KG1 (cell line): ENCODE measurements around the gene TNS3.

ENCODE experiments used
- DNase-seq: peaks from one replicate; lab custom pipeline; 2025; lab: John Stamatoyannopoulos, UW

Gene TNS3

DNA sequence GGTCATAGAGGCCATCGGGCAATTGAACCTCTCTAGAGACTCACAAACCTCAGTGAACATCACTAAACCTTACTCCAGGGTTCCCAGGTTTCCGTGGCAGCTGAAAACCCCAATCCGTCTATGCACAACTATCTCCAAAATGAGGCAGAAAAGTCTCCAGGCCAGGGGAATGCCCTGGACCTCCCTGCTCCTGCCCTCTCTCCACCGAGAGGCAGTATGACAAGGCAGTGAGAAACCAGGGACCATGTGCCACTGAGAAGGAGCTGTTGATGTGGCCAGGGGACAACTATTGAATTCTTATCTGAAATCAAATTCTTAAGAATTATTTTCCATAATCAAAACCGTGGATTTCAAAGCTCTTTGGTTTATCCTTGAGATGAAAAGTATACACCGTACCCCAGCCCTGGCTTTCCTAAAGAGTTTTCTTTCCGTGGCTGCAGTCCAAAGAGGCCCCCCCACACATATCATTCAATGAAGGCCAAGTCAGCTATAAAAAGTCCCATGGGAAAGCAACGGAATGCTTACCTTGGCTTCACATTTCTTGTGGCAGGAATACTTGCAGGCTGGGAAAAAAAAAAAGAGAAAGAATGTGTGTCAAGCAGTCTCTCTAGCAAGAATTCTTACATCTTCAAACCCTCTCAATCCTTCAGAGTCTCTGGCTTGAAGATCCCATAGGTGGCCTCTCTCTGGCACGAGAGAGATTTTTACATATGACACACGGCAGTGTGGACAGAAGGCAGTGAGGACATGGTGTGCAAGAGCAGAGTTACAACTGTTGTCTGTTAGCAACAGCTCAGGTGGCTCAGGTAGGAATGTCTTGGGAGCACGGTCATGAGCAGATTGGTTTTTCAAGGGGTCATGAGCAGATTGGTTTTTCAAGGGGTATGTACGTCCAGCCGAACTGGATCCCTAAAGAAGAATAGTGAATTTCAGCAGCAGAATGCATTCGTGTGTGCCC is 75.2 kb downstream of the TNS3 start:
- DNase-seq = no peak

DNA sequence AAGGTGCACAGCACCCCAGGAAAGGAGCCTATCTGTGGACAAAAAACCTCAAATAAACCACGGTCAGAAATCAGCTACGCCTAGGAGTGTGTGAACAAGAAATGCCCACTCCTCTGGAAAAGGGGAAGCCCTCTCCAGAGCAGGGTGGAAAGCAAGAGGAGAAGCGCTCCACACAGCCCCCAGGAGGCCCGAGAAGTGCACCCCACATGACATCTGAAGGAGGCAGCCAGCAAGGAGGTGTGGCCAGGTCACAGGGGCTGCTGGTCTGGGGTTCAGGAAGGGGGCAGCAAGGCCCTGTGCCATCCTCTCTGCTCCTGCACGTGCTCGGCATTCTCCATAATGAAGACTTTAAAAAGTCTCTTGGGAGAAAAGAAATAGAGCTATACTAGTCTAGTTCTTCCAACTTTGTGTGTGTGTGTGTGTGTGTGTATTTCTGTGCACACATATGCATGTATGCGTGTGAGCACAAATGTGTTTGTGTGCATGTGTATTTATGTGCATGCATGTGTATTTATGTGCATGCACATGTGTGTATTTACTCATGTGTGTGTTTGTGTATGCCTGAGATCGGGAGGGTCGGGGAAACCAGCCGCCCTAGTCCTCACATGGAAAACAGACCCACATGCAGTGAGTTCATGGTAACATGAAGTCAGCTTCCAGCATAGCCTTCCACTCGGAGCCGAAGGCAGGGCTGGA is 76.5 kb downstream of the TNS3 start:
- DNase-seq = no peak

DNA sequence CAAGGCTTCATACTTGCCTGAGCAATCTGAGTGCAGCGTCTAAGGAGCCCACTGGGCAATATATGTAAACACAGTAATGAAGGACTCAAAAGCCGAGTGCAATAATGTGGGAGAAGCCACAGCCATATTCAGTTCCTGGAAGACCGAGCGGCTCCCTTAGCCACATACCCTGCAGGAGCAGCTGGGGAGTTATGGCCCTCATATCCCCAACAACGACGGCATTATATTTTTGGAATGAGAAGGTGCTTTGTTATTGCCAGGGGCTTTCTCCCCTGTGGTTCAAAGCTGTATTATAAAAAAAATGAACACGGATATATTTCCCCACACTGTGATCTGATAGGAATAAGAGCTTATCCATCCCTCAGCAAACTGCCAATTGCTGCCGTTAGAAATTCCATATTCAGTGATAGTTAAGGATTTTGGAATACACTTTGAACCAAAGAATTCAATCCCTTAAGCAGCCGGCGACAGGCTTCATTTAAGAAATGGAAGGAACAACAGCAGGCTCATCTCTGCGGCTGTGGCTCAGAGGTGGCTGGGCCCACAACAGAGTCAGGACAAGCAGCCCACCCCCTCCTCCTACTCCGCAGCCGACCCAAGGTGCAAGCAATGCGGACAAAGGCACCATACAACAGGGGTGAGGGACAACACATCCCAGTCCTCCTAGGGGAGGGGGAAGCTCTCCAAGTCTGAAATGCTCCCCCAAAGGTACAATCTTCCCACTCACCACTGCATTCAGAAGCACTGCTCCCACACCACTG is 77.2 kb downstream of the TNS3 start:
- no peak for DNase-seq

DNA sequence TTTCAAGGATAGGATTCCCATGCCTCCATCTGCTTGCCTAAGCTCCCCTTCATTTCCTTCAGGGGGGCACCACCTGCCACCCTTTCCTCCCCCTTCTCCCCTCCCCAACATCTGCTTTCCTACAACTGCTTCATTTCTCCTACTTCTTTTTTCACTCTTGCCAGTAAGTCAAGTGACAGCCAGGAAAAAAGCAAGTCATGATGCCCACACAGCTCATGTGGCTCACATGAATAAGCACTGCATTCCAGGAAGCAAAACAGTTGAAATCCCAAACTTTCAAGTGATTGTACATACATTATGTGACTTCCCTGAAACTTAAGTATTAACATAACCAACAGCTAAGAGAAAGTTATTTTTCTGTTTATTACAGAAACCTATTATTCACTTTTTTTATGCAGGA is 78.6 kb downstream of the TNS3 start:
- DNase-seq = no peak

DNA sequence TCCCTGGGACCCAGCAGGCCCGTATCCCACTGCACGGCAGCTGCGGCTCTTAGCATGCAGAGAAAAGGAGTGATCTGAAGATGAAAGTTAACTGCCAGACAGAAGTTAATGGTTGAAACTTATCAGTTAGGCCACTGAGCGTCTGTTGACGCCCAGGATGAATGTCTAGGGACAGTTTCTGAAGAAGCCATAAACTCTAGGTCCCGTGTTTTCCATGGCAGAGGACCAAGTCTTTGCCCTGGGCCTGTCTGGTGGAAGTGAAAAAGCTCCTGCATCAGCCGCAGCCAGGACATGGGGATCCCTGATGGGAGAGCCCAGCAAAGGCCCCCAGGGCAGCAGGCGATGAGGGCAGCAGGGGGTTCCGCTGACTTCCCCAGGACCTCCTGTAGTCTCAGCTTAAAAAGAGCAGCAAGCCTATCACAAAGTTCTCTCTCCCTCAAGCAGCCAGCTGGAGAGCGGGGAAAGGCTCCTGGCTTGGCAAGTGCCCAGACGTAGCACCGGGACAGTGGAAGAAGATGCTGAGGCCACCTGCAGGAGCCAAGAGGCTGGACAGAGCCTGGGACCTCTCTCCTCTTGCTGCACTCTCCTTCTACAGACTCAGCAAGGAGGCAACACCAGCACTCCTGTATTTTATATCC is 79.6 kb downstream of the TNS3 start:
- DNase-seq = no peak

DNA sequence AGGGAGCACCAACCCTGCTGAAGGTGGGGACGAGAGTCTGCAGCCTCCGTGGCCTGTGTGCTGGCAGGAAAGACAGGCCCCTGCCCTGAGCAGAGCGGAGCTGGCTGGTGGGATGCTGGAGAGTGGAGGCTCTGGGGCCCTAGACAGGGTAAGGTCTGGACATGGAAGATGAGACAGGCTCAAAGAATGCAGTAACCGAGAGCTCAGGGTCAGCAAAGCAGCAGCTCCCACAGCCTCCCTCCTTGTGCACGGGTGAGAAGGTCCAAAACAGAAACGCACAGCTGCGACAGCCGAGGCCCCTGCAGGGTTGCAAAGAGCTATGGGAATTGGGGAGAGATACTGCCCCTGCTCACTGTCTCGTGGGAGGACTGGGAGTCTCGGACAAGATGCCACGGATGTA is 80.5 kb downstream of the TNS3 start:
- DNase-seq = no peak

DNA sequence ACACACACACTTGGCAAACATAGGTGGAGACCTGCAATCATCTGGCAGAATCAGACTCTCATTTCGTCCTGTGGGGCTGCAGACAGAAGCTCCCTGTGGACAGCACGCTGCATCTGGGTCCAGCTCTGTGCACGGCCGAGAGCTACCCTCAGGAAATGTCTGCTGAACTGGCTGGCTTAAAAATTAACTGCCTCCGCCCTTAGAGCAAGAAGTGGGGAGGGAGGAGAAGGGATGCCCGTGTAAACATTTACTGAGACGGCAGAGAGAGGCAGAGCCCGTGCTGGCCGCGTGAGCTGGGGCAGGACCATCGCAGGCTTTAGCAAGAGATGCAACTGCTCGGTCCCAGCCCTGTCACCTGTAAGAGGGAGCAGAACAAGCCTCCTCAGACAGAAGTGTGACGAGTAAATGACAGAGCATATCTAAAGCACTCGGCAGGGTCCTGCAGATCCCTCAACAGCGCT is 81.8 kb downstream of the TNS3 start:
- DNase-seq = no peak

DNA sequence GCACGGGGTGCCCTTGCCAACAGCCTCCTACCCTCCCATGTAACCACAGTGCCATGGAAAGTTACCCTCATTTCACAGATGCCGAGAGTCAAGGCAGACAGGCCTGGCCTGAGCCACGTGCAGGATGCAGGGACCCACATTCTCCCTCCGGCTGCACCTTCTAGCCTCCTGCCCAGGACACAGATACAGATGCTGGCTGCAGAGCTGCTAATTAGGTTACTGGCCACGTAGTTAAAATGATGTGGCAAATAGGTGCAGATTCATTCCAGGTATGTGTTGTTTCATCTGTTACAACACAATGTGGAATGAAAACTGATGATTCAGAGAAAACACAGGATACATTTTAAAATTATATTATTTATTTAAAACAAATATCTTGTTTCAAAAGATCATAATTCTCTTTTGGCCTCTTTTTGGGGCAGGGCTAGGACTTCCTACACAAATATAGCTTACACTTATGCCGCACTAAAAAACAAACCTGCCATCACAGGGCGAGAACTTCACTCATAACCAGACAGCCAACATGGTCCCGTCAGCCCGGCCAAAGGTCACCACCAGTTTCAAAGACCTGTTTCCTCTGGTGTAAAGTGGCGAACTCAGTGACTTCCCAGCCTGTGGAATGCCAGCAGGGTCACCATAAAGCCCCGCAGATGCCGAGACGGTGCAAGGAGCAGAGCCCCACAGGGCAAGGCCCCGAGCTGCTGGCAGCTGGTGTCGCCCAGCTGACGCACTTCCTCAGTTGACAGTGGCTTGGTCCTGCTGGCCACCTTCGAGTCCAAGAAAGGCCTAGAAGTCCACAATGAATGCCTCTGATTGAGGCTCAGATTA is 83.5 kb downstream of the TNS3 start:
- no peak for DNase-seq

DNA sequence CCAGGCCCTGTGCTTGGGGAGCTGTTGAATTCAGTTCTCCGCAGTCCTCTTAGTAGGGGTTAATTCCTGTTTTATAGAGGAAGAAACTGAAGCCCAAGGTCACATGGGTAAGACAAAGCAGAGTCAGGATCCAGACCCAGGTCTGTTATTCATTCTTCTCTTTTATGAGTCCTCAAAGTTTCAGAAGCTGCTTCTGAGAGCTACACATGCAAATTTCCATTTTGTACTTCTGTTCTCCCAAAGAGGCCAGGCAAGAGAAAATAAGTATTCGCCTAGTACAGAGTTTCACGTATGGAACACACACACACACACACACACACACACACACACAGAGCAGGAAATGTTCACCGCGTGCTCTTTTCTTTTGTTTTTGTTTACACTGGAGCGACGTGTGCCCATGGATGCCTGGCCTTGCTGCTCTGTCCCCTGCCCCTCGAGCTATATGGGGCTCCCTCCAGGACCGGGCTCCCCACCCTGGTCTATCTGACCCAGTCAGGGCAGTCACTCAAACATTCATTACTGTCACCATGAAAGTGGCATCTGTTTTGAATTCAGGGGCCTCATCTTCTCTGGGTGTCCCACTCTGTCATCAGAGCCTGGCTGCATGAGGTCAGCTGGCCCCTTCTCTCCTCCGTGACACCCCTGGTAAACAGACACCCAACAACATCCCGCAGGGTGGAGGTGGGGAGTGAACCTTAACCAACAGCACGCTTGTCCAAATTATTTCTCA is 84.4 kb downstream of the TNS3 start:
- DNase-seq = no peak

DNA sequence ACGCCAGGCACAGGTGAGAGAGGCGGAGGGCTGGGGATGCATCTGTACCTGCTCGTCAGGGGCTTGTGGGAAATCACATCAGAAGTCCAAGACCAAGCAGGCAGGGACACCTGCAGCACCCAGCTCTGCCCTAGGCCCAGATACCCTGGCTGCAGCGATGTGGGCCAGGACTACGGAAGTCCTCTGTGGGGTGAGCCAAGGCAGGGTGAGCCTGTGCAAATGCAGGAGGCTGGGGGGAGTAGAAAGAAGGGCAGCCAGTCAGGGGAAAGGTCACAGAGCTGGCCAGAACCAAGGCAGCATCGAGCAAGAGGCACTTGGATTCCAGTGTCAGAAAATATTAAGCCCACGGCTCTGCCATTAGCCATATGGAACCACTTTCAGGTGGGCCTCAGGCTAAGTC is 85.2 kb downstream of the TNS3 start:
- no peak for DNase-seq

DNA sequence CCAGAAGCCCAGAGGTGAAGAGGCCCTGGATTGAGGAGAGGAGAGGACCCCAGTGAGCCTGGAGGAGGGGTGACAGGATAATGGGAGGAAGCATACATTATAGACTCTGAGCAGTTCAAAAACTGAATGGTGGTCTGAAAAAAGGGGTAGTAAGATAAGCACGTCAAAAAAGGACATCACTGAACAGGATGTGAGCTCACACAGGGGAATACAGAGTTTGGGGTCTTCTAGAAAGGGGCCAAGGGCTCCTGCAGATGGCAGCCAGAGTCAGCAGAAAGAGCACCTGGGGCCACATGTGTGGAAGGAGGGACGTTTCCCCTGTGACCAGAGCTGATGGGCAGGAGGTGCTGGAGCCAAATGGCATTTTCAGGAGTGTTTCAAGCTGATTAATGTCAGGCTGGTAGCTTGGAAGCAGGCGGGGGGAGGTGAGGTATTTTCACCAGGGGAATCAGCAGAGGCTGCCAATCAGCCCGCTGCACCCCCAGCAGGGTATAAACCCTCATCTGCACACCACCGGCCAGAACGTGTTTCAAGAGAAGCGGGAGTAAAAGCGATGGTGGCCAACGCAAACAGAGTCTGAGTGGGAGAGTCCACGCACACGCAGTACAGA is 85.8 kb downstream of the TNS3 start:
- no peak for DNase-seq

DNA sequence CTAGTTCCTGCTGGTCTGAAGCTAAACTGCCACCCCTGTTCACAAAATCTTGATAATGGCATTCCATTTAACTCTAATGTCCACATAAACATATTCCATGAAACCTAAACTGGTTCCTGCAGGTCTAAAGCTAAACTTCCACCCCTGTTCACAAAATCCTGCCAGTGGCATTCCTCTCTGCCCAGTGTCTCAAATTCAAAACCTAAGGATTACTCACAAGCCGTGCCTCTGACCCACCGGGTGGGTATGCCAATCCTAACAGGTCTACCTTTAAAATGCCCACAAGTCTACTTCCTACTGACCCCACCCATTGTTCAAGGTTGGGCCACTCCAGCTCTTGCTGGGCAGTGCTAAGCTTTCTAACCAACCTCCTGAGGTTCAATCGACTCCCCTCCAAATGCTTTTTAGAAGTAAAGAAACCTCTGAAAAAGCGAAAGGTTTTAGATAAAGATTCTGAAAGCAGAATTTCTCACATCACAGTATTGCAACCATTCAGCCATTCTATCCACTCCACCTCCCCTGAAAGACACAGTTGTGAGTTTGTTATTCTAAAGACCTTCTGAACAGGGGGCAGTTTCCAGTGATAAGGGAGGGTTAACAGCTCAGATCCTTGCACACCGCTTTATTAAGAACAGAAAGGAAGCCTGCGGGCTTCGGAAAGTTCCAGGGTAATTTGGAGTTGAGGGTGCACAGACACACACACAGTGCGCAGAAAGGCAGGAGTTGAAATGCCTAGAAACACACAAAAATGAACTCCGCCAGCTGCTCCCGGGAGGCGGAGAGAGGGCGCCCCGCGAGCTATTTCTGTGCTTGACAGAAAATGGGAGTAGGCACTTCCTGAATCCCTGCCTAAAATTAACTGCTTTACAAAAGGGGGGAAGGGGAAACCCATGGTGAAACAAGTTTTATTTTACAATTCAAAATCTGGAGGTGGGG is 87.7 kb downstream of the TNS3 start:
- no peak for DNase-seq

DNA sequence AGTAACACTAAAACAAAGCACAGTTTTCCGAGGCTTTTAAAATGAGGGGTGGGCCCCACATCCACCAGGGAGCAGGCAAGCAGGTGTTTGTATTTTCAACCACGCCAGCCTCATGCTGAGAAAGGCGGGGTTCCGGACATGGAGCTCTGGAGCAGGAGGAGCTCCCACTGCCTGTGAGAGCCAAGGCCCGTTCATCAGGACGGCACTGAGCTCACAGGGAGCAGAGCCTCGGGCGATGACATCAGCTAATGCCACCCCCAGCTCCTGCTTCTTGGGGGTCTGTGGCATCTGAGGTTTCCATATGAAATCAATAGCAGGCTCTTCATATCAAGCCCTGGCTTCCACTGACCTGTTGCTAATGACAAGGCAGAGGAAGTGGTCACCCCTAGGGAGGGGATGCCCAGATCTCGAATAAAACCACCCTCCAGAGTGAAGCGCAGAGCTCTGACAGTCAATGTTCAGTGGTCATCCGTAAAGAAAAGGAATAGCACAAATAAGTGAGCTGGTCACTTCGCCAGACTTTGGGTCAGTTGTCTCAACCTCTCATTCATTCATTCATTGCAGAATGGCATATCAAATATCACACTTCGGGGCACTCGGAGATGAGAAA is 89.1 kb downstream of the TNS3 start:
- no peak for DNase-seq

DNA sequence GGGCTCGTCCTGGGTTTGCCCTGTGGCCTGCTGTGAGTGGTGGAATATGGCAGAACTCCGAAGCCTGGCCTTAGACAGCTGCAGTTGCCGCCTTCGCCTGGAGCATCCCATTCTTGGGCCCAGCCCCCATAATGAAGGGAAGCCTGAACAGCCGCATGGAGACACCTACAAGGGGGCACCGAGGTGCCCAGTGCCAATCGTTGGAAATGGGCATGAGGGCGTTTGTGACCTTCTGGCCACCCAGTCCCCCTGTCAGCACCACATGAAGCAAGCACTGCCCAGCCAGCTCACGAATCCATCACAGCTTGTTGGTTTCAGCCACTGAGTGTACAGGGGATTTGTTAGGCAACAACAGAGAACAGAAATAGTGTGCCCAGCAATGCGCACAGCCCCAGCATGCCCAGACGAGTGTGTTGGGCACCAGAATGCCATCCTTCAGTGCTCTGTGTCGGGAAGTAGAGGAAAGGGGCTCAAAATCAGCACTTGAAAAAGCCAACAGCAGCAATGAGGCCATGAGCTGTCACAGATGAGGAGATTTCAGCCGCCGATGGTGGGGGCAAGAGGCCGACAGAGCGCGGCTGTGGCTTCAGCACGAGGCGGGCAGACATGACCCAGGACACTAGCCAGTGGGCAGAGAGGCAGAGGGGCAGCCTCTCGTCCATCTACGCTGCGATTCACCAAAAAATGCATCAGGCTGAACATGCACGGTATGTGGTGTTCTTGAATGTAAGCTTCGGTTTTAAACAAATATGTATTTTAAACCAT is 91.2 kb downstream of the TNS3 start:
- DNase-seq = no peak

DNA sequence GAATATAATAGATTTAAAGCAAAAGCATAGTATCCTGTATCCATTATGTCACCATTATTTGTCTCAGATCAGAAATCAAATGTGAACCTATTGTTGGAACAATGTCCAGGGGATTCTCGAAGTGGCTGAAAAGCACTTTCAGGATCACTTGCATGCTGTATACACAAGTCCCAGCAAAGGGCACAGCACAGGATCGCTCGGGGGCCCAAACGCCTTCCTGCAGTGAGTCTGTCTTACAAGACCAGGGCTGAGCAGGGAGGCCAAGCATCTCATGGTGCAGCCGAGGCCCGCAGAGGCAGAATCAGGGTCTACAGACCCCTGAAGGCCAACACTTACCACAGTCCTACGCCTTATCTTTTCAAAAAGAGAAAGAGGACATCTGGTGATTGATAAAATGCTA is 92.3 kb downstream of the TNS3 start:
- no peak for DNase-seq

DNA sequence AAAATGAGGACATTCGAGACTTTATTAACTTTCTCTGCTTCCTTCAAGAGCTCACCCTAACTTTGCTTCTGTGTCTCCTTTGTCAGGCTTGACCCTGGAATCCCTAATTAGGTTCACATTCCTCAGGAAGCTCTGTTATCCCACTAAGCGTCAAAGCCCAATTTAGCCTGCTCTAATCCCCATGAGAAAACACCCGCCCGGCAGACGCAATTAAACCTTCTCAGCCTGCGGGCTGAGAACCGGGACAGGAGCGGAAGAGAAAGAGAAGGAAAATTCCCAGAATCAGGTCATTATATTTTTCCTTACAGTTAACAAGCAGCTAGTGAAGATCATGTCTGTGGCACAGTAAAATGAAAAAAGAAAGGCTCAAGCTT is 93.0 kb downstream of the TNS3 start:
- no peak for DNase-seq

DNA sequence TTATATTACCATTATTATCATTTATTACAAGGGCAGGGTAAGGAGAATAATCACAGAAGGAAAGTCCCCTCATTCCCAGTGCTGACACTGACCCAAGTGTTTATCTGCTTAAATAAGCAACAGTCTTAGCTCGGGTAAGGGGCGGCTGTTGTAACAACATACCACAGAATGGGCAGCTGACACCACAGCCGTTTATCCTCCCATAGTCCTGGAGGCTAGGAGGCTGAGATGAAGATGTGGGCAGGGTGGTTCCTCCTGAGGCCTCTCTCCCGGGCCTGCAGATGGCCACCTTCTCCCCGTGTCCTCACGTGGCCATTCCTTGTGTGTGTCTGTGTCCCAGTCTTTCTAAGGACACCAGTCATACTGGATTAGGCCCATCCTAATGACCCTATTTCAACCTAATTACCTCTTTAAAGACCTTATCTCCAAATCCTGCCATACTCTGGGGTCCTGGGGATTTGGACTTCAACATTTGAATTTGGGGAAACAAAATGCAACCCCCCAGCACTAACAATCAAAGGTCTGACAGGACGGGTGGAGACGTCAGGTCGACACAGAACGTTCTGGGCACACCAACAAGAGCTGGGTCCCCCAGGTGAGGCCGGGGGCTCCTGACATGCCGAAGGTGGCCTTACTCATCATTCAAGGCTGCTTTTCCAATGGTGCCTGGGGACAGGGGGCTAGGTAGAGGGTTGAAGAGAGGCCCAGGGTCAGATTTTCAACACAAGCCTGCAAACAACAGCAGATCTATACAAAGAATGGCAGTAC is 93.5 kb downstream of the TNS3 start:
- no peak for DNase-seq
